Measurements from ENCODE around the gene COQ2. TPM values are rescaled to one million over a fixed set of nuclear protein-coding genes. Genes with fewer than 3 reads are reported as not detected.

COQ2 gene
- total RNA-seq, 1 donor from 2014 or later: 14.6 TPM

GRCh38 chr4:83268491-83268890, 16.1 kb downstream of the COQ2 start:
- Histone ChIP-seq H3K27ac (no peak overlapping the region), H3K36me3 (peaks cover 24% of the 10 kb centered on the region), H3K4me1 (no peaks in the 10 kb centered on the region), H3K4me3 (no peak overlapping the region), H3K9me3 (no peaks in the 10 kb centered on the region), H3K27me3 (ENCODE audit: low read depth) (no peaks in the 10 kb centered on the region)
- TF ChIP-seq, protein P1, sequence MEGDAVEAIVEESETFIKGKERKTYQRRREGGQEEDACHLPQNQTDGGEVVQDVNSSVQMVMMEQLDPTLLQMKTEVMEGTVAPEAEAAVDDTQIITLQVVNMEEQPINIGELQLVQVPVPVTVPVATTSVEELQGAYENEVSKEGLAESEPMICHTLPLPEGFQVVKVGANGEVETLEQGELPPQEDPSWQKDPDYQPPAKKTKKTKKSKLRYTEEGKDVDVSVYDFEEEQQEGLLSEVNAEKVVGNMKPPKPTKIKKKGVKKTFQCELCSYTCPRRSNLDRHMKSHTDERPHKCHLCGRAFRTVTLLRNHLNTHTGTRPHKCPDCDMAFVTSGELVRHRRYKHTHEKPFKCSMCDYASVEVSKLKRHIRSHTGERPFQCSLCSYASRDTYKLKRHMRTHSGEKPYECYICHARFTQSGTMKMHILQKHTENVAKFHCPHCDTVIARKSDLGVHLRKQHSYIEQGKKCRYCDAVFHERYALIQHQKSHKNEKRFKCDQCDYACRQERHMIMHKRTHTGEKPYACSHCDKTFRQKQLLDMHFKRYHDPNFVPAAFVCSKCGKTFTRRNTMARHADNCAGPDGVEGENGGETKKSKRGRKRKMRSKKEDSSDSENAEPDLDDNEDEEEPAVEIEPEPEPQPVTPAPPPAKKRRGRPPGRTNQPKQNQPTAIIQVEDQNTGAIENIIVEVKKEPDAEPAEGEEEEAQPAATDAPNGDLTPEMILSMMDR (IDR thresholded peaks at IDR 0.05): no peak
- intact Hi-C loops (cut with DNase I): no loop called here
- peak; percentile 56 to 75 for ATAC-seq
- no peak for DNase-seq

GRCh38 chr4:83267830-83268475, 16.6 kb downstream of the COQ2 start:
- Histone ChIP-seq H3K27me3 (ENCODE audit: low read depth) (no peaks in the 10 kb centered on the region), H3K4me3 (no peak overlapping the region), H3K9me3 (no peaks in the 10 kb centered on the region), H3K4me1 (no peaks in the 10 kb centered on the region), H3K36me3 (peaks cover 24% of the 10 kb centered on the region), H3K27ac (no peak overlapping the region)
- TF ChIP-seq, protein P1 (IDR thresholded peaks at IDR 0.05): no peak
- DNase-seq (no peak), ATAC-seq (peak in 1 of 2 donors; percentile 35)
- intact Hi-C loops (cut with DNase I): no loop called here

DNA sequence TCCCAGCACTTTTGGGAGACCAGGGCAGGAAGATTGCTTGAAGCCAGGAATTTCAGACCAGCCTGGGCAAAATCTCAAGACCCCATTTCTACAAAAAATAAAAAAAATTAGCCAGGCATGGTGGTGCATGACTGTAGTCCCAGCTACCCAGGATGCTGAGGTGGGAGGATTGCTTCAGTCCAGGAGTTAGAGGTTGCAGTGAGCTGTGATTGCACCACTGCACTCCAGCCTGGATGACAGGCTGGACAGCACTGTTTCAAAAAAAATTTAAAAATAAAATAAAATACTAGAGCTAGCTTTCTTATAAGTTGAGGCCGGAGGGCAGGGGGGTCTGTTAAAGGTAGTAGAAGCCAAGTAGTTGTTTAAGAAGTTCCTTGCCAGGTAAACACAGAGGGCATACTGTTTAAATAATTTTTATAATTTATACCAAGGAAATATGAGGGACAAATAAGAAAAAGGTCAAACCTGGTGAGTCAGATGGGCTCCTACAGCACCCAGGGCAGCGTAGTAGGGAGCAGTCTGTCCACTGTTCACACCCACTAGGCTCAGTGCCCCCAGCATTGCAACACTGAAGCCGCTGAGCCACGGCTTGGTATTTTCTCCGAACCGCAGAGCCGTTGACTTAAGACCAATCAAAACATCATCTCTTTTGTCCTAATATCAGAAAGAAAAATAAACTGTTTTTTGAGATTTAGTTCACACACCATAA, 17.3 kb downstream of the COQ2 start:
- TF ChIP-seq, protein P1 (IDR thresholded peaks at IDR 0.05): no peak
- no peak for DNase-seq
- H3K4me3 ChIP-seq: no peak overlapping the region
- H3K27ac ChIP-seq: no peak overlapping the region
- peaks cover 24% of the 10 kb centered on the region for H3K36me3 ChIP-seq
- H3K27me3 ChIP-seq (ENCODE audit: low read depth): no peaks in the 10 kb centered on the region
- ATAC-seq: peak; percentile 61 to 70
- H3K4me1 ChIP-seq: no peaks in the 10 kb centered on the region
- H3K9me3 ChIP-seq: no peaks in the 10 kb centered on the region
- intact Hi-C loops (cut with DNase I): no loop called here

DNA sequence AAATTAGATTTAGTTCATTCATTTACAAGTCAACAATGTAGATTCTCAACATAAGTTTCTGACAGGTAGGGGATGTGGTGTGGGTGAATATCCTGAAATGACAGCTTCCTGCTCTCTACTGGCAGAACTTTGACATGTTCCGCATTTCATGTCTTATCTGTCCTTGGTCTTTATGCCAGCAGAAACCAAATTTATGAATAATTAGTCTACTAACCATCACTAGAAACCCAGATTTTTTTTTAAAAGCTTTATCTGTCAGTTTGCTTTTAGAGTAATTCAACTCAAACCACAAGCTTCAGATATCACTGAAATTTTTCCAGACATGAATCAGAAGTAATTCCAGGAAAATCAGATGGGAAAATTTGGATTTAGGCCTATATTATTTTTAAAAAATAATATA, 17.9 kb downstream of the COQ2 start:
- no peak for DNase-seq
- H3K9me3 ChIP-seq: no peaks in the 10 kb centered on the region
- no peaks in the 10 kb centered on the region for H3K4me1 ChIP-seq
- no peaks in the 10 kb centered on the region for H3K27me3 ChIP-seq (ENCODE audit: low read depth)
- H3K36me3 ChIP-seq: peaks cover 26% of the 10 kb centered on the region
- TF ChIP-seq, protein P1 (IDR thresholded peaks at IDR 0.05): no peak
- no peak for ATAC-seq
- H3K27ac ChIP-seq: no peak overlapping the region
- intact Hi-C loops (cut with DNase I): no loop called here
- no peak overlapping the region for H3K4me3 ChIP-seq

DNA sequence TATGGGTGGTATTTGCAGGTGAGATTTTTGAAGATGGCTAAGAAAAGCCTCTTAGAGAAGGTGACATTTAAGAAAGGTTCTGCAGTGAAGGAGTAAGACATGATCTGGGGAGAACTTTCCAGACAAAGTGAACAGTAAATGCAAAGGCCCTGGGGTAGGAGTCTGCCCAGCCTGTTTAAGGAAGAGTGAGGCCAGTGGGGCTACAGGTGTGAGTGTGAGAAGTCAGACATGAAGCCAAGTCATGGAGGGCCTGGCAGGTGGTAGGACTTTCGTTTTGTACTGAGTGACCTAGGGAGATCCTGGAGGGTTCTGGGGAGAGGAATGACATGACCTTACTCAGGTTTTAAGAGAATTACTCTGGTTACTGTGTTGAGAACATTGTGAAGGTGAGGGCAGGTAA, 21.5 kb downstream of the COQ2 start:
- Histone ChIP-seq H3K4me3 (no peak overlapping the region), H3K4me1 (peaks cover 6% of the 10 kb centered on the region), H3K27me3 (ENCODE audit: low read depth) (no peaks in the 10 kb centered on the region), H3K9me3 (no peaks in the 10 kb centered on the region), H3K36me3 (peaks cover 11% of the 10 kb centered on the region), H3K27ac (no peak overlapping the region)
- intact Hi-C loops (cut with DNase I): no loop called here
- no peak for DNase-seq
- ATAC-seq: no peak
- TF ChIP-seq, protein P1 (IDR thresholded peaks at IDR 0.05): no peak
